HuH-7 (cell line): ENCODE measurements around the gene LGALS9.
"Not testable (repeated sequence)": the region's sequence is repeated elsewhere in the genome, so short reads cannot be mapped to it uniquely, and the experiment has no call there.

Experiments
- DNase-seq: peaks from one replicate; pipeline ENCODE4 v3.0.0; 2011; ENCODE audit warnings: low spot score

Gene LGALS9

DNA sequence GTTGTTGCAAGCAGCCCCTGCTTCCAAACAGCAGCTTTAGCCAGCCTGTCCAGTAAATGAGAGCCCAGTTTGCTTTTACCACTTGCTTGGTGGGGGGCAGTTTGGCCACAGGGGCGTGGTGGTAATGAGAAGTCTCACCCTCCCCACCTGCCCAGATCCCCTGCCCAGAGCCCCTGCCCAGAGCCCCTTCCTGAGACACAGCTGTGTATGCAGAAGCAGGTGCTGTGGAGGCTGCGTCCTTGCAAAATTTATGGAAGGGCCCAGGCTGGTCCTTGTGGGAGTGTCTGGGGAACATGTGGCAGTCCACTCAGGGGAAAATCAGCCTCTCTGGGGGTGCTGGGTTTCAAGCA, 27.6 kb upstream of the LGALS9 start:
- no peak for DNase-seq

DNA sequence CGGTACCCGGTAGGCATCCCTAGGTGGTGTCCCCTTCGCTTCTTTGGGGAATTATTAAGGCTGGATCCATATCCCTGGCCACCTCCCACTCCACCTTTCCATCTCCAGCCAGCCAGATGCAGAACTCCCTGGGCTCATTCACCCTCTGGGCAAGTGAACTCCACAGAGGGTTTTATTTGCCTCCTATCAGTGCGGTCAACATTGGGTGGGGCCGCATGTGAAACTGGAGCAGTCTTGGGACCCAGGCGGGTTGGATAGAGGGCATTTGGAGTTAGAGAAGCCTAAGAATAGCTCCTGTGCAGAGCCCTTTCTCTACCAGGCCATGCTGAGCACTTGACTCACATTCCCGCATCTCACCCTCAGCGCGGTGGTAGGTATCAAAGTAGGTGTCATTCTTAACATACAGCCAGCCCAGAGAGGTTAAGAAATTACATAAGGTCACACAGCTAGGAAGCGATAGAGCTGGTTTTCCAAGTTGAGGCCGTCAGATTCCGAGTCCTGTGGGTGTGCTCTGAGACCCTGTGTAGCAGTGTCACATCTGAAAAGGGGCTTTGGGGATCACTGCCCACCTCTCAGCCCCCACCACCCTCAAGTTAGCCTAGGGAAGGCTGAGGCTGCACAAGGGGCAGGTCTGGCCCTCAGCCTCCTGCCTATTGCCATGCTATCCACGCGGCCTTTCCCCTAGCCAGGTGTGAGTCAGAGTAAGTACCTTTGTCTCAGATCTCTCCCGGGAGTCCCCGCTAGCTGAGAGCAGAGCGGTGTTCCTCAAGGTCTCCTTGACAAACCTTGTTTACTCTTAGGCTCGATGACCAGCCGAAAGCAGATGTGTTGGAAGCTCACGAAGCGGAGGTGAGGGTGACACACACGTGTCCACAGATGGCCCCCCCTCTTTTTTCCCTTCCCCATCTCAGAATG, 26.9 kb upstream of the LGALS9 start:
- no peak for DNase-seq

DNA sequence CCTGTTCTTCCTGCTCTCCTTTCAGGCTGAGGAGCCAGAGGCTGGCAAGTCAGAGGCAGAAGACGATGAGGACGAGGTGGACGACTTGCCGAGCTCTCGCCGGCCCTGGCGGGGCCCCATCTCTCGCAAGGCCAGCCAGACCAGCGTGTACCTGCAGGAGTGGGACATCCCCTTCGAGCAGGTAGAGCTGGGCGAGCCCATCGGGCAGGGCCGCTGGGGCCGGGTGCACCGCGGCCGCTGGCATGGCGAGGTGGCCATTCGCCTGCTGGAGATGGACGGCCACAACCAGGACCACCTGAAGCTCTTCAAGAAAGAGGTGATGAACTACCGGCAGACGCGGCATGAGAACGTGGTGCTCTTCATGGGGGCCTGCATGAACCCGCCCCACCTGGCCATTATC, 25.6 kb upstream of the LGALS9 start:
- DNase-seq = no peak

DNA sequence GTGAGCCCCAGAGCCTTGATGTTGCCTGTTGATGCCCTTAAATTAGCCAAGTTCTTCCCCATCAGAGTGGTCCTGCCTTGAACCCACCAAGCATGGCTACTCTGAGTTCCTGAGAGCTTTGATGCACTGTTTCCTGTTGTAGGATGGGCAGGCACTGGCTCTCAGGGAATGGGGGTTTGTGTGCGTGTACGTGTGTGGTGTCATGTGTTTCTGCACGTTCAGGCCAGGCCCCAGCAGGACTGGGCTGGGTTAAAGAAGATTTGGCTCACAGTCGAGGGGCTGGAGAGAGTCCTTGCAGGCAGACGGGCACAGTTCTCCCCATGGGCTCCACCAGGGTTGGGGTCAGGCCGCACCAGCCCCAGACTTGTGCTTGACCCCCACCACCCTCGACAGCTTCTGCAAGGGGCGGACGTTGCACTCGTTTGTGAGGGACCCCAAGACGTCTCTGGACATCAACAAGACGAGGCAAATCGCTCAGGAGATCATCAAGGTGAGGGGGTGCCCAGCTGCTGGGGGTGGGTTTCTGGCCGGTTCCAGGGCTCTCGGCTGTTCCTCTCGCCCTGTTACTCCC, 23.4 kb upstream of the LGALS9 start:
- DNase-seq = no peak

DNA sequence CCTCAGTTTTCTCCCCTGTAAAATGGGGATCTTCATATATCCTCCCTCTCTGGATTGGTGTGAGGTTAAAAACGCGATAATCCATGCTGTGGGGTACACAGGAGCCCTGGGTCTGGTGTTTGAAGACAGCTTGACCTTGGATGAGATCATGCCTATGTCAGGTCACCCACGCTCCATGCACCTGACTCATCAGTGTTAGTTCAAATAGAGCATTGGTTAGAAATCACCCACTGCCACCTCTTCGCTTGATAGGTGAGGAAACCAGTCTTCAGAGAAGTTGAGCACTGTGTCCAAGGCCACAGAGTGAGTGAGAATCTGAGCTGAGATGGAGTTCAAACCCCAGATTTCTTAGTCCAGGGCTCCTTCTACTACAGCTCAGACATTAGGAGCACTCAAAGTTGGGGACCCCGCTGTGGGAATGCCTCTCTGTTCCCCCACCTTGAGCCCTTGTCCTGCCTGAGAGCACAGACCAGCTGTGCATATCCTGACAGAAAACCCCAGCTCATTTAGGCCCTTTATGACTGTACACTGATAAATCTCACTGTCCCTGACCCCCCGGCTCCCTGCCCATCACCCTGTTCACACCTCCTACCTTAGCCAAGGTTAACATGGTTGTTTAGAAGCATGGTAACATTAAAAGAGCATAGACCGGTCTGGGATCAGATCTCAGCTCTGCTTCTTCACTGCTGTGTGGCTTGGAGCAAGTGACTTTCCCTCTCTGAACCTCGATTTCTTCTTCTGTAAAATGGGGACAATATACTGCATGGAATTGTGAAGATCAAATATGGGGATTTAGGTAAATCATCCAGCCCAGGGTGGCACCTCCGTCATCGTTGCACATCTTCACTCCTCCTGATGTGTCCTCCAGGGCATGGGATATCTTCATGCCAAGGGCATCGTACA, 22.4 kb upstream of the LGALS9 start:
- DNase-seq = no peak

DNA sequence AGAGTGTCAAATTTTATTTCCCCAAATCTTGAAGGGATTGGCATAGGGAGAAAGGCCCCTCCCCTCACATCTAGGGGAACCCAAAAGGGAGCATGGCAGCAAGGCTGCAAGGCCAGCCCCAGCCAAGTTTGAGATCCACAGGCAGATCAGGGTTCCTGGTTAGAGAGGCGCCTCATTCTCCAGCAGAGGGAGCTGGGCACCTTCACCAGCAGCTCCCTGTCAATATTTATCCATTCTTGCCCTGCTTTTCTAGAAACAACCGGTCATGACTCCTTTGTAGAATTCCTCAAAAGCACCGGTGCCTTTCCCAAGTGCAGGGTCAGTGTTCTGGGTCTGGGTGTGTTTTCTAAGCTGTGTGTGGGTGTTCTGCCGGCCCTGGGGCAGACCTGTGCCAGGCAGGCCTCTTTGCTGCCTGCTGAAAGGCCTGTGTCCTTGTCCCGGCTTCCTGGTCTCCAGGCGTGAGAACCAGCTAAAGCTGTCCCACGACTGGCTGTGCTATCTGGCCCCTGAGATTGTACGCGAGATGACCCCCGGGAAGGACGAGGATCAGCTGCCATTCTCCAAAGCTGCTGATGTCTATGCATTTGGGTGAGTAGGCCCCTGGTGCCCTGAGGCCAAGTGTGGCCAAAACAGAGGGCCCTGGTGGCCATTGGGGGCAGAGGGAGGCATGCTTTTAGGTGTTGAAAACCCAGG, 21.2 kb upstream of the LGALS9 start:
- peak; percentile 60 for DNase-seq

DNA sequence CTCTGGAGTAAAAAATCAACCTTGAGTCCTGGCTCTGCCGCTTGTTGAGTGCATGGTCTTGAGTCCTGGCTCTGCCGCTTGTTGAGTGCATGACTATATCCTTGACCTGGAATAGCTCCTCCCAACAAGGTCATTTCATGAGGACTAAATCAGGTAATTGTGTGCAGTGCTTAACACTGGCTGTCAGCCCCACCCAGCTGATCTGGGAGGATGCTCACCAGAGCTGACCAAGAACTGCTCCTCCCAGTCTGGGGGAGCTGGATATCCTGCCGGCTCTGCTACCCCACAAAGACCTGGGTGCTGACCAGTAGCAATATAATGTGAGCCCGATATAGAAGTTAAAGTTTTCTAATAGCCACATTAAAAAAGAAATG, 20.7 kb upstream of the LGALS9 start:
- DNase-seq = no peak

DNA sequence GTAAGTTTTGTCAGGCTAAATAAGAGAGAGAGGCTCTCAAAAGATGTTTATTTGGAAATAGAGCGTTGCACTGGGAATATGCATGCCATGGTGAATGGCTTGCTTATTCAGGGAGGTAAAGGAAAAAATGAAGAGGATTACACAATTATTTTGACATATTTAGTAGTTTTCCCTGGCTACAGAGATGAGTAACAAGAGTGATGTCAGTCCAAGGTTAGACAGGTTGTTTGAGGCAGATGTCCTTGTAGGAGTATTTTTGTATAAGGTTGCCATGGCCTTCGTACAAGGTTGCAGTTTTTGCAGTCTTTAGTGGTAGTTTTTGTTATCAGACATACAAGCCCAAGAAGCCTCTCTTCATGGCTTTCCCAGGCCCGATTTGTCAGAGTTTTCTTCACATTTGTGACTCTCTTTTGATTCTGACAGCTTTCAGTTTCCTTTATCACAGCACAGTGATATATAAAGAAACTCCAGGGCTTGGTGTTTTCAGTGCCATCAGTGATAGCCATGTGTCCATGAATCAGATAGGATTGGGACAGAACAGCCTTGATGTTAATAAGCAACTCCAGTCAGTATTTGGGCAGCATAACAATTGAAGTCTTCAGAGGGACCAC, 18.7 kb upstream of the LGALS9 start:
- no peak for DNase-seq

DNA sequence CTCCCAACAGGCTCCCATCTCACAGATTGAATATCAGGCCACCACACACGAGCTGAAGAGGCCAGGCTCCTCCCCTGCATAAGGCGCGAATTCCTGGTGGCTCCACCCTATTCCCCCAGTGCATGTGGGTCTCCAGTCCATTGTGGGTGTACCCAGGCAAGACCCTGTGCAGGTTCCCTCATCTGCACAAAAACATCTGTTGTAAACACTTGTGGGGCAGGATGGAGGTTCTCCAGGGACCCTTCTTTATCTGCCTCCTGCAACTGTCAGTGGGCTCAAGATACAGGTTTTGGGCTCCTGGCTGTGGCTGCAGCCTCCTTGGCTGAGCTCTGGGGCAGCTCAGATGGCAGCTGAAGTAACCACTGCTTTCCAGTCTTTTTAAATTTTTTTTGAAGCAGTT, 17.6 kb upstream of the LGALS9 start:
- DNase-seq = no peak

DNA sequence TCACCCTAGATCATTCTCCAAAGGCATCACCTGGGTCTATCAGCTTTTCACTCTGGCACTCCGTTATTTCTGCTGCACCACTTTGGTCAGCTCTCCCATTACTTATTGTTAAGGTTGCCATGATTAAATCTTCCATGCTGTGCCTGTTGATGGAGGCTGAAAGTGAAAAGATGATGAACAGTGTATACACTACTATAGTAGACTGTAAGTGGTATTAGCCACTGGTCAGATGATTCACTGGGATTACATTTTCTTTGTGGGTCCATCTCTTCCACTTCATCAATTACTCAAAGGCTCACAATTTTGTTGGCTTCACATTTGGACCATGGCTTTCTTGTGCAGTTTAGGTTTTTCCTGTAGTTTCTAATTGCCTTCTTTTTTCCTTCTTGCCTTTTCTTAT, 15.9 kb upstream of the LGALS9 start:
- DNase-seq = no peak

DNA sequence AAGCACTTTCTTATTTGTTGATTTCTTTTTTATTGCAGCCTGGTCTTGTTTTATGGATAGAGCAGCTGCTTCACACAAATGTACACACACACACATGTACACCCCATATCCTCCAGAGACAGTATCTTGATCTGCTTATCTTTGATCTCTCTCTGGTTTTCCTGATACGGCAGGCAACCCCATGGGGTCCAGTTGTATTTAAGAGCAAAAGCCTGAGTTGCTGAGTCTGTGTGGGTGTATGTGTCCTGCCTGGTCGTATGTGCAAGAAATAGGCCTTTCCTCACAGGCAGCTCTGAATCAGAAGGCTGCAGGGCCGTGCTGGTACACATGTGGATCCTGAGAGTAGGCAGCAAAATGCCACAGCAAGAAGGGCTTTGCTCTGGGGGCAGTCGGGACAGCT, 14.6 kb upstream of the LGALS9 start:
- DNase-seq = no peak

DNA sequence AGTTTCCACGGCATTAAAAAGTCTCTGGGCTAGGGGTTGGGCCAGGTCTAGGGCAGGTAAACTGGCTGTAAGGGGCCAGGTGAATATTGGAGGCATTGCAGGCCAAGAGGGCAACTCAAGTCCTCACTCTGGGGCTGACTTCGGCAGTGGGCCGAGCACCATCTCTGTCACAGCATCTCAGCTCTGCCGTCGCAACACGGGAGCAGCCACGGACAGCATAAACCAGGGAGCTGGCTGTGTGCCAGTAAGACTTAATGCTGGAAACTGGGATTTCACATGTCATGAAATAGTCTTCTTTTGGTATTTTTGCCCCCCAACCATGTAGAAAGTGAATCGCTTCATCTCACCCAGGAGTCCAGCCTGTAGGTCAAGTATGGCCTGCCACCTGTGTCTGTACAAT, 12.6 kb upstream of the LGALS9 start:
- no peak for DNase-seq

DNA sequence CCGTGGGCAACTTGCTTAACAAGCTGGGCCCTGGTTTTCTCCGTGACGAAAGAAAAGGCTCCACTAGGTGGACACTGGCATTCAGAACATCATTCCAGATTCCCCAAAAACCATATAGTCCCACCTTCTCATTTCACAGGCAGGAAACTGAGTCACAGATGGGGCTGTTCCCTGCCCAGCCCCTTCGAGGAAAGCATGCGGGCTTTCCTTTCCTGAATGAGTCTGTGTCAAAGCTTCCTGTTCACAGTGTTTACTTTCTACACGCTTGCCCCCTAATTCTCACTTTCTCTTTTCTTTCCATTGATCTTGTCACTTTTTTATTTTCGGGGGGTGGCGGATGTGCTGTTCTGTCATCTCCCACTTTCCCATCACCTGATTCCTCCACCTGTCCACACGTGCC, 10.3 kb upstream of the LGALS9 start:
- DNase-seq = no peak

DNA sequence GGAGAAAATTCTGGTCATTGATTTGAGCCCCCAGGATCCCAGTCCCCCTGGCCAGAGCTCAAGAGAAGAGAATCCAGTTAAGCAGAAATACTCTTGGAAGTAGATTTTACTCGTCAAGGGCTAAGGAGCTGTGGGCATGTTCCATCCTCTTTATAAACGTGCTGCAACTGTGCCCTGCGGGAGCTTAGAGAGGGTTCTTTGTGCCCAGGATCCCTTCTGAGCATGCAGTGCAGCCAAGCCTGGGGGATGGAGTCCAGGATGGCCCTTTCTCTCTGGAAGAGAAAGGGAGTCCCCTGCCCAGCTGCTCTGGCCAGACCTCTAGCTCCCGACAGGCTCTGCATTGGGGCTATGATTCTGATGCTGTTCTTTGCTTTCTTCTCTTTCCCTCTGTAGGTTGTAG, 9.5 kb upstream of the LGALS9 start:
- DNase-seq = no peak

DNA sequence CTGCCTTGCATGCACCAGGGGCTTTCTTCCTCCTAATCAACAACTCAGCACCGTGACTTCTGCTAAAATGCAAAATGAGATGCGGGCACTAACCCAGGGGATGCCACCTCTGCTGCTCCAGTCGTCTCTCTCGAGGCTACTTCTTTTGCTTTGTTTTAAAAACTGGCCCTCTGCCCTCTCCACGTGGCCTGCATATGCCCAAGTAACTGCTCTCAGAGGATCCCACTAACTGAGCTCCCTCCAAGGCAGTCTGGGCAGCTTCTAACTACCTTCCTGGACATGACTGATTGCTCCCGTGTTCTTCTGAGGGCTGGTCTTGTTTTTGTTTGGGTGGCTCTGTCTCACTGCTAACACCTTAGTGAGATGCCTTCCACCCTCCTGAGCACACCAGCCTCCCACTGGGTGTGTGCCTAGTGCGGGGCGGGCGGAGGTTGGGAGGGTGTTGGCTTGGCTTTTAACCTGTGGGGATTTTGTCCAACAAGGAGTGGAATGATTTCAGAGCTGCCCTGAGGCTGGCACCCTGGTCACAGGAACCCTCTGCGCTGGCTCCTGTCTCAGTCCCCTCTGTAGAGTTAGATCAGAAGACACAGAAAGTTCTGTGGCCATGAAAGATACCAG, 8.9 kb upstream of the LGALS9 start:
- DNase-seq = no peak

DNA sequence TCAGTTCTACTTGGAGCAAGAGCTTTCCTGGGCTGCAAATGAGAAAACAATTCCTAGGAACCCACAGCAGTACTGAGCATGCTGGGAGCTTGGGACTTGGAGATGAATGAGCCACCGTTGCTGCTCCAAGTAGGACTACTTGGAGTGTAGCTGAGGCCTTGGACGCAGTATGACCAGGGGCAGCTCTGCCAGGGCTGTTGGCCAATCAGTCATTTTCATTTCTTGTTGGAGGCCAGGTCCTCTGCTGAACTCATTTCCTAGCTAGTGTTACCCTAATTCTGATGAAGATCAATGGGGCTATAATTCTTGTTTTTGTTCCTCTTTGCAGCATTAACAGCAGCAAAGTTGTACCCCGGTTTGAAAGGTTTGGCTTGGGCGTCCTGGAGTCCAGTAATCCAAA, 8.0 kb upstream of the LGALS9 start:
- no peak for DNase-seq

DNA sequence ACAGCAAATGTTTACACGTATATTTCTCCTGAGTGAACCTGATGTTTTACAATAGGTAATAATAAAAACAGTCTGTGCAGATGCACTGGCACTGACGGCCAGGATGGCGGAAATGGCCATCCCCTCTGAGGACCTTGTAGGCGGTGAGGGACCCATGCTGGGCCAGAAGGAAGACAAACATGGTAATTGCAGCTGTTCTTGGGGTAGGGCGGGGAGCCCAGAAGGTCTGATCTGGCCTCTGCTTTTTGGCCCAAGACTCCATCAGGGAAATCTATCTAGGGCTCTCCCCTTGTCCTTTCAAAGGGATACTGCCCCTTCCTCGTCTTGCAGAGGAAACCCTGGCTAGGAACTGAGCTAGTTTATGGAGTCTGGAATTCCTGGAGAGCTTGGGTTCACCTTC, 7.4 kb upstream of the LGALS9 start:
- no peak for DNase-seq

DNA sequence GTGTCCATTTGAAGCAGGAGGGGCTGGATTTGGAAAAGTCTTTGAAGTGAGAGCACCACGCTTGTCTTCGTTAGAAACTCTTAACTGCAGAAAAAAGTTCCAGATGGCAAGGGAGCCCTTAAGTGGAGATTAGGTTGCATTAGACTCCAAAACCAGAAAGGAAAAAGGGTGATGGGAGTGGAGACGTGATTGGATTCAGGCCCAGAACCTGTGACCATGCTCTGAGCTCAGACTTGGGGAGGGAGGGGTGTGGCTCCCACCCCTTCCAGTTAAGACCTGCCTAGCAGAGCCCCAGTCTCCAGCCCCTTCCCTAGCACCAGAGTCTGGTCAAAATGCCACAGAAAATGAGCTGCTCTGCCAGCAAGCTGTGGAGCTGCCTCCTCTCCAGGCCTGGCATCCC, 6.4 kb upstream of the LGALS9 start:
- DNase-seq = no peak

DNA sequence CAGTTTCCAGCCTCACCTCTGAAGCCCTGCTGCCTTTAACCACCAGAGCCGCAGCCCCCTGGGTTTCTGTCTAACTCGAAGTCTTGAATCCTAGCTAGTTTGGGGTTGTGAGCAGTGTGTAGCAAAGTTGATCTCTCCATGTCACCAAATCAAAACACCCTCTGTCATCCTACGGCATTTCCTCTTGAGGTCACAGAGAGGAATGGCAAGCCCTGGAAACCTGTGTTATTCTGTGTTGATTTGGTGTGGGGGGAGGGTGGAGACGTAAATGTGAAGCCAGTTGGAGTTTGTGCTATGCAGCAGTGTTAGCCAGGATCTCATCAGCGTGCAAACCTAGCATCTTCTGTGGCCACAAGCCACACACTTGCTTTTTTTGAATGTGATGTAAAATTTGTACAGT, 5.1 kb upstream of the LGALS9 start:
- no peak for DNase-seq

DNA sequence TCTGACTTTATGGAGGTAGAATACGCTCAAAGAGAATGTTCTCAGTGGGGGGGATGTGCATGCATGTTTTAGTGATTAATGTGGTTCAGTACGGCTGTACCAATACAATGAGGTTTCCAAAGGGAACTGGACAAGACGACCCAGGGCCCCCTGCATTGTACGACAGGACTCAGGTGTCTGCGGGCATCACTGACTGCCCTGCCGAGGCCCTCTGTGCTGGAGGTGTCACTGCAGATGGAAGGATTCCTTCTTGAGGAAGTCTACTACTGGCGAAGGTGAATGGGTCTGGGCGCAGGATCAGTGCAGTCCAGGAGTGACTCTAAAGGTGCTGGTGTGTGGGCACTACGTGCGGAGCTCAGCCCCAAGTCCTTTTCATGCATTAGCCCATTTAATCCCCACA, 3.5 kb upstream of the LGALS9 start:
- DNase-seq = no peak

DNA sequence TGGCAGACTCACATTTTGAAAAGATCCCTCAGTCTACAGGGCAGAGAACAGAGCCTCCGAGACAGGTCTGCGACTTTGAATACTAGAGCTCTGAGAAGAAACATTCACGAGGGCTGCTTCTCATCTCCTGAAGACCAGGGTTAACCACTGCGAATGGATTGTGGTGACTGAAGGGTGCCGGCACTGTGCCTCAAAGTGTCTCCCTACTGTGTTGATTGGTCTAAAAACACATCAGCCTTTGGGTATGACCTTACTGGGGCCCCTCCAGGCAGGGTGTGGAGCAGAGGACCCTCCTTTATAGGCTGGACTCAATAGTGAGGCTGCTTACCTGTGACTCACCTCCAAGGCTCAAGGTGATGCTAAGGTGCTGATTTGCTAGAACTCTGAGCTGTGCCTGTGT, 2.6 kb upstream of the LGALS9 start:
- DNase-seq = no peak

DNA sequence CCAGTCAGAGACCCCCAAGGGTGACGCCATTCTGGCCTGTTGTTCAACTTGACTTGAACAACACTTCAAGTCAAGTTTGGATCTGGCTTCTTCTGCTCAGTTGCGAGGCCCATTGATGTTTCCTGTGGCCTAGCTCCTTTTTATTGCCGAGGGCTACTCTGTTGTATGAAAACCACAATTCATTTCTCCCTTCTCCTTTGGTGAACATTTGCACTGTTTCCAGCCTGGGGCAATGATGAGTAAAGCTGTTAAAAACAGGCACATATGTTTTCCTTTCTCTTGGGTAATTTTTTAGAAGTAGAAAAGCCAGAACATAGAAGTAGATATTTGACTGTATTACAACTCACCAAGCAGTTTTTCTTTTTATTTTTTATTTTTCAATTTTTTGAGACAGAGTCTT, 1.7 kb upstream of the LGALS9 start:
- DNase-seq = not testable (repeated sequence)
